Spleen (tissue), 7 donors: ENCODE results near the gene SMIM10L2A.

Source experiments
- POLR2A ChIP-seq, 3 donors: fragments of 450-650 bp; IDR thresholded peaks; one replicate each; pipeline ENCODE4 v1.5.1; 2017; ENCODE audit warnings: antibody characterized with exemption in 3 of 3, mild to moderate bottlenecking in 1 of 3
- TF ChIP-seq, protein P1 (sequence below), 11 experiments: fragments of 200-600 bp in 7 of 11; fragments of 450-650 bp in 4 of 11; sonication (generic) in 4 of 11; IDR thresholded peaks in 8 of 11; conservative IDR thresholded peaks in 3 of 11; 1 replicate in 7 of 11; 2 replicates in 4 of 11; pipeline versions ENCODE4 v1.4.0 to v1.8.0; 2016 to 2021; ENCODE audit warnings: antibody characterized with exemption in 11 of 11, inconsistent platforms in 4 of 11, mild to moderate bottlenecking in 1 of 11
- donor health status: DM: no; HTN: no; CAD: no; lungs with moderate emphysema.
- donor health status: DM: no; HTN: no; CAD: no.
- donor health status: DM: no; HTN: no; CAD: no.

GRCh38 chrX:135397652-135398051 is 24.1 kb upstream of the SMIM10L2A start:
- TF ChIP-seq, protein P1, sequence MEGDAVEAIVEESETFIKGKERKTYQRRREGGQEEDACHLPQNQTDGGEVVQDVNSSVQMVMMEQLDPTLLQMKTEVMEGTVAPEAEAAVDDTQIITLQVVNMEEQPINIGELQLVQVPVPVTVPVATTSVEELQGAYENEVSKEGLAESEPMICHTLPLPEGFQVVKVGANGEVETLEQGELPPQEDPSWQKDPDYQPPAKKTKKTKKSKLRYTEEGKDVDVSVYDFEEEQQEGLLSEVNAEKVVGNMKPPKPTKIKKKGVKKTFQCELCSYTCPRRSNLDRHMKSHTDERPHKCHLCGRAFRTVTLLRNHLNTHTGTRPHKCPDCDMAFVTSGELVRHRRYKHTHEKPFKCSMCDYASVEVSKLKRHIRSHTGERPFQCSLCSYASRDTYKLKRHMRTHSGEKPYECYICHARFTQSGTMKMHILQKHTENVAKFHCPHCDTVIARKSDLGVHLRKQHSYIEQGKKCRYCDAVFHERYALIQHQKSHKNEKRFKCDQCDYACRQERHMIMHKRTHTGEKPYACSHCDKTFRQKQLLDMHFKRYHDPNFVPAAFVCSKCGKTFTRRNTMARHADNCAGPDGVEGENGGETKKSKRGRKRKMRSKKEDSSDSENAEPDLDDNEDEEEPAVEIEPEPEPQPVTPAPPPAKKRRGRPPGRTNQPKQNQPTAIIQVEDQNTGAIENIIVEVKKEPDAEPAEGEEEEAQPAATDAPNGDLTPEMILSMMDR (IDR thresholded peaks at IDR 0.05 in 8 of 11, conservative IDR thresholded peaks at IDR 0.05 in 3 of 11): no peak
- TF ChIP-seq POLR2A (IDR thresholded peaks at IDR 0.05): no peak
